H9 (cell line): ENCODE results near the gene AMD1. TPM values are rescaled to one million over a fixed set of nuclear protein-coding genes. Genes with fewer than 3 reads are reported as not detected.

Source experiments
- DNase-seq: peaks from one replicate; pipeline ENCODE4 v3.0.0-alpha.2; 2017
- H2AFZ ChIP-seq: one replicate; pipeline ENCODE4 v1.6.1; 2013; ENCODE audit warnings: mild to moderate bottlenecking, low read length, control low read depth, moderate library complexity
- H2AK5ac ChIP-seq: 2 replicates; pipeline ENCODE4 v1.6.1; 2013; ENCODE audit warnings: low read length, control low read depth, mixed read lengths; ENCODE audit not compliant: insufficient read length
- H2BK120ac ChIP-seq: one replicate; pipeline ENCODE4 v1.6.1; 2013; ENCODE audit warnings: low read depth, mild to moderate bottlenecking, low read length, control low read depth, inconsistent platforms; ENCODE audit not compliant: poor library complexity, severe bottlenecking
- H2BK12ac ChIP-seq: 2 replicates; pipeline ENCODE4 v1.6.1; 2013; ENCODE audit warnings: low read length, control low read depth, mixed read lengths, low read depth; ENCODE audit not compliant: insufficient read length
- H2BK15ac ChIP-seq: 2 replicates; pipeline ENCODE4 v1.6.1; 2013; ENCODE audit warnings: low read depth, low read length, control low read depth
- H2BK20ac ChIP-seq: one replicate; pipeline ENCODE4 v1.6.1; 2013; ENCODE audit warnings: low read depth, mild to moderate bottlenecking, low read length, control low read depth, inconsistent platforms; ENCODE audit not compliant: poor library complexity, severe bottlenecking
- H2BK5ac ChIP-seq: 2 replicates; pipeline ENCODE4 v1.6.1; 2013; ENCODE audit warnings: low read length, control low read depth, mixed read lengths; ENCODE audit not compliant: insufficient read length
- H3K14ac ChIP-seq: 2 replicates; pipeline ENCODE4 v1.6.1; 2013; ENCODE audit warnings: low read length, control low read depth; ENCODE audit not compliant: insufficient read depth
- H3K18ac ChIP-seq: 2 replicates; pipeline ENCODE4 v1.6.1; 2013; ENCODE audit warnings: low read depth, mild to moderate bottlenecking, mixed read lengths, low read length, control low read depth; ENCODE audit not compliant: insufficient read length
- H3K23ac ChIP-seq: 2 replicates; pipeline ENCODE4 v1.6.1; 2013; ENCODE audit warnings: low read length, control low read depth, mixed read lengths, low read depth; ENCODE audit not compliant: insufficient read length
- H3K23me2 ChIP-seq: 2 replicates; pipeline ENCODE4 v1.6.1; 2013; ENCODE audit warnings: low read depth, mild to moderate bottlenecking, mixed read lengths, low read length, control low read depth; ENCODE audit not compliant: insufficient read length, poor library complexity, severe bottlenecking
- H3K27ac ChIP-seq: 2 replicates; pipeline ENCODE4 v1.5.1; 2013; ENCODE audit warnings: low read length, control low read depth, mixed read lengths, low read depth; ENCODE audit not compliant: insufficient read length
- H3K27me3 ChIP-seq: 2 replicates; pipeline ENCODE4 v1.6.1; 2013; ENCODE audit warnings: low read length, control low read depth, inconsistent platforms; ENCODE audit not compliant: insufficient read depth
- H3K4ac ChIP-seq: 2 replicates; pipeline ENCODE4 v1.6.1; 2013; ENCODE audit warnings: low read depth, mild to moderate bottlenecking, control low read depth, inconsistent platforms, low read length, moderate library complexity
- H3K4me1 ChIP-seq: 2 replicates; pipeline ENCODE4 v1.6.1; 2013; ENCODE audit warnings: low read length, control low read depth, inconsistent platforms; ENCODE audit not compliant: insufficient read depth
- H3K4me2 ChIP-seq: 2 replicates; pipeline ENCODE4 v1.6.1; 2013; ENCODE audit warnings: low read length, control low read depth, mixed read lengths; ENCODE audit not compliant: insufficient read length, insufficient read depth
- H3K56ac ChIP-seq: 2 replicates; pipeline ENCODE4 v1.6.1; 2013; ENCODE audit warnings: low read depth, mild to moderate bottlenecking, mixed read lengths, low read length, control low read depth; ENCODE audit not compliant: insufficient read length
- H3K79me1 ChIP-seq: 2 replicates; pipeline ENCODE4 v1.6.1; 2013; ENCODE audit warnings: low read depth, mild to moderate bottlenecking, moderate library complexity, low read length, control low read depth, inconsistent platforms; ENCODE audit not compliant: insufficient read depth, poor library complexity, severe bottlenecking
- H3K79me2 ChIP-seq: 2 replicates; pipeline ENCODE4 v1.6.1; 2013; ENCODE audit warnings: low read length, control low read depth, inconsistent platforms; ENCODE audit not compliant: insufficient read depth
- H3K9ac ChIP-seq: 2 replicates; pipeline ENCODE4 v1.6.1; 2013; ENCODE audit warnings: low read length, control low read depth, mixed read lengths; ENCODE audit not compliant: insufficient read length; ENCODE audit errors: extremely low read depth
- H3K9me3 ChIP-seq: one replicate; pipeline ENCODE4 v1.6.1; 2013; ENCODE audit warnings: low read depth, low read length, inconsistent platforms; ENCODE audit not compliant: control insufficient read depth
- H3T11ph ChIP-seq: one replicate; pipeline ENCODE4 v1.6.1; 2013; ENCODE audit warnings: mild to moderate bottlenecking, low read length, control low read depth, inconsistent platforms
- H4K20me1 ChIP-seq: one replicate; pipeline ENCODE4 v1.6.1; 2013; ENCODE audit not compliant: control insufficient read depth, insufficient read length, insufficient read depth
- H4K5ac ChIP-seq: 2 replicates; pipeline ENCODE4 v1.6.1; 2013; ENCODE audit warnings: low read depth, mild to moderate bottlenecking, mixed read lengths, low read length, control low read depth; ENCODE audit not compliant: insufficient read length
- H4K8ac ChIP-seq: replicated peaks from 2 replicates; pipeline ENCODE4 v1.6.1; 2013; ENCODE audit warnings: low read length, control low read depth, mixed read lengths, low read depth; ENCODE audit not compliant: insufficient read length
- H4K91ac ChIP-seq: 2 replicates; pipeline ENCODE4 v1.6.1; 2013; ENCODE audit warnings: low read depth, mild to moderate bottlenecking, moderate library complexity, mixed read lengths, low read length, control low read depth; ENCODE audit not compliant: insufficient read length
- H3K27ac Mint-ChIP-seq, 3 experiments: 2 replicates in 2 of 3; 3 replicates in 1 of 3; pipeline ENCODE4 v1.8.0; 2020 to 2021; ENCODE audit warnings: mixed read lengths in 3 of 3, mild to moderate bottlenecking in 1 of 3, moderate library complexity in 1 of 3
- H3K27me3 Mint-ChIP-seq: 2 replicates; pipeline ENCODE4 v1.8.0; 2021; ENCODE audit warnings: low read depth, mild to moderate bottlenecking, moderate library complexity, mixed read lengths
- H3K36me3 Mint-ChIP-seq, 3 experiments: 2 replicates in 2 of 3; 3 replicates in 1 of 3; pipeline ENCODE4 v1.8.0; 2020 to 2021; ENCODE audit warnings: low read depth in 3 of 3, mixed read lengths in 3 of 3; ENCODE audit not compliant: insufficient read depth in 1 of 3
- H3K4me1 Mint-ChIP-seq, 2 experiments: 2 replicates each; pipeline ENCODE4 v1.8.0; 2020; ENCODE audit warnings: mixed read lengths in 2 of 2
- H3K4me3 Mint-ChIP-seq, 2 experiments: 2 replicates in 1 of 2; 3 replicates in 1 of 2; pipeline ENCODE4 v1.8.0; 2020 to 2021; ENCODE audit warnings: mild to moderate bottlenecking in 2 of 2, mixed read lengths in 2 of 2, moderate library complexity in 1 of 2
- H3K9me3 Mint-ChIP-seq, 2 experiments: 2 replicates in 1 of 2; 3 replicates in 1 of 2; pipeline ENCODE4 v1.8.0; 2020; ENCODE audit warnings: mild to moderate bottlenecking in 2 of 2, mixed read lengths in 2 of 2, moderate library complexity in 1 of 2
- CTCF ChIP-seq: fragments of 200-600 bp; sonication (generic); conservative IDR thresholded peaks from 3 replicates; pipeline ENCODE4 v1.8.0; 2021; ENCODE audit warnings: antibody characterized with exemption, mild to moderate bottlenecking
- WGBS: extraction: QIAGEN DNeasy Blood & Tissue Kit; methylation state at CpG from one replicate; pipeline ENCODE4 v1.1.7; 2013; ENCODE audit warnings: missing lambda C conversion rate, low lambda C conversion rate, mixed read lengths; ENCODE audit not compliant: insufficient read length; ENCODE audit errors: extremely low coverage; 5-methylcytosine and 5-hydroxymethylcytosine counted together
- total RNA-seq: library from RNA; stranded (reverse); gene quantifications from 2 replicates; pipeline ENCODE4 v1.2.1, GENCODE V29; 2021

The AMD1 gene
- total RNA-seq, 1 experiment from 2014 or later = 162 TPM

DNA sequence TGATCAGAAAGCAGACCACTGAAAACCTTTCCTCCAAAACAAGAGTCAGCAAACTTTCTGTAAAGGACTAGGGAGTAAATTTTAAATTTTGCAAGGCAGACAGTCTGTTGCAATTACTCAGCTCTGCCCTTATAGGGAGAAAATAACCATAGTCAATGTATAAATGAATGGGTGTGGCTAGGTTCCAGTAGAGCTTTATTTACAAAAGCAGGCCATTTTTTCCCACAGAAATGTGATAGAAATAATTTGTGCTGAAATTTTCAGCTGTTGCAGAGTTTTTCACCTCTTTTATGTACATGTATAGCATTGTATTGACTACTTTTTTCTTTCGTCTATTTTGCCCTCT is 7.7 kb downstream of the AMD1 start:
- no peak overlapping the region for H3K4me2 ChIP-seq
- Mint-ChIP-seq H3K4me1 (peaks cover 63 to 71% of the 10 kb centered on the region in 2 experiments), H3K4me3 (no peak overlapping the region), H3K9me3 (no peaks in the 10 kb centered on the region), H3K27me3 (no peaks in the 10 kb centered on the region), H3K36me3 (peaks cover 13 to 22% (median 14%) of the 10 kb centered on the region in 3 experiments; a peak in 6 of 7 replicates), H3K27ac (0 out of 7 replicates have a peak overlapping the region, but pooled peaks of 1 of the 3 experiments have one; percentile 50)
- H2BK20ac ChIP-seq = no peak overlapping the region
- H3K14ac ChIP-seq = no peak overlapping the region
- no peak overlapping the region for H2BK12ac ChIP-seq
- H3K18ac ChIP-seq = no peak overlapping the region
- H3K79me1 ChIP-seq = no peaks in the 10 kb centered on the region
- no peak overlapping the region for H2BK5ac ChIP-seq
- WGBS = no CpG with 5 or more reads among the region's 1 CpG
- H2BK15ac ChIP-seq = no peak overlapping the region
- no peak overlapping the region for H3T11ph ChIP-seq
- no peak overlapping the region for H4K91ac ChIP-seq
- no peaks in the 10 kb centered on the region for H3K9me3 ChIP-seq
- no peaks in the 10 kb centered on the region for H3K23me2 ChIP-seq
- TF ChIP-seq CTCF = no peak
- H3K9ac ChIP-seq = no peak overlapping the region
- no peak for DNase-seq
- peaks cover 94% of the 10 kb centered on the region for H3K79me2 ChIP-seq
- H3K56ac ChIP-seq = no peak overlapping the region
- H2AK5ac ChIP-seq = no peak overlapping the region
- no peak overlapping the region for H4K5ac ChIP-seq
- H3K4ac ChIP-seq = no peak overlapping the region
- no peak overlapping the region for H3K27ac ChIP-seq
- H2AFZ ChIP-seq = no peak overlapping the region
- H2BK120ac ChIP-seq = no peak overlapping the region
- H4K20me1 ChIP-seq = no peaks in the 10 kb centered on the region
- no peak overlapping the region for H4K8ac ChIP-seq
- H3K4me1 ChIP-seq = no peaks in the 10 kb centered on the region; the same call in none of the 2 replicates
- H3K23ac ChIP-seq = no peak overlapping the region
- H3K27me3 ChIP-seq = no peaks in the 10 kb centered on the region
